WERI-Rb-1 (cell line): ENCODE measurements around the gene ATP11A.

Source experiments
- DNase-seq: peaks from one replicate; pipeline ENCODE4 v3.0.0-alpha.2; 2020
- H3K27ac ChIP-seq: fragments of 250-450 bp; sonication (Bioruptor Pico); 2 replicates; pipeline ENCODE4 v1.5.1; 2020; ENCODE audit warnings: mild to moderate bottlenecking, moderate library complexity
- H3K27me3 ChIP-seq: fragments of 250-450 bp; sonication (Bioruptor Pico); 2 replicates; pipeline ENCODE4 v1.5.1; 2021; ENCODE audit warnings: mild to moderate bottlenecking, low read depth, moderate library complexity; ENCODE audit not compliant: insufficient read depth, severe bottlenecking
- H3K36me3 ChIP-seq: fragments of 250-450 bp; sonication (Bioruptor Pico); 2 replicates; pipeline ENCODE4 v1.5.1; 2020; ENCODE audit warnings: mild to moderate bottlenecking, moderate library complexity
- H3K4me3 ChIP-seq: 2 replicates; pipeline ENCODE4 v1.5.1; 2011; ENCODE audit warnings: low read depth, mild to moderate bottlenecking, control low read depth, low read length
- H3K9me3 ChIP-seq: fragments of 250-450 bp; sonication (Bioruptor Pico); 2 replicates; pipeline ENCODE4 v1.5.1; 2021; ENCODE audit warnings: mild to moderate bottlenecking, moderate library complexity; ENCODE audit not compliant: severe bottlenecking
- CTCF ChIP-seq: IDR thresholded peaks from 2 replicates; pipeline ENCODE4 v1.5.1; 2011; ENCODE audit warnings: low read depth, mild to moderate bottlenecking, control low read depth, inconsistent platforms, low read length

Gene ATP11A

GRCh38 chr13:112764864-112765561, 75.2 kb downstream of the ATP11A start:
- DNase-seq = no peak
- Histone ChIP-seq H3K4me3 (no peak overlapping the region), H3K27me3 (no peaks in the 10 kb centered on the region), H3K9me3 (no peaks in the 10 kb centered on the region), H3K27ac (no peak overlapping the region), H3K36me3 (no peaks in the 10 kb centered on the region; the same call in 1 of the 2 replicates)
- no peak for TF ChIP-seq CTCF

- no peak for DNase-seq
- Histone ChIP-seq H3K27me3 (no peaks in the 10 kb centered on the region), H3K36me3 (no peaks in the 10 kb centered on the region; the same call in 1 of the 2 replicates), H3K4me3 (no peak overlapping the region), H3K9me3 (no peaks in the 10 kb centered on the region), H3K27ac (no peak overlapping the region)
- no peak for TF ChIP-seq CTCF
These were observed 75.9 kb downstream of the ATP11A start for GRCh38 chr13:112765731-112766130.

GRCh38 chr13:112766336-112766735, 76.5 kb downstream of the ATP11A start:
- DNase-seq = no peak
- Histone ChIP-seq H3K27ac (no peak overlapping the region), H3K27me3 (no peaks in the 10 kb centered on the region), H3K9me3 (no peaks in the 10 kb centered on the region), H3K4me3 (no peak overlapping the region), H3K36me3 (no peaks in the 10 kb centered on the region; the same call in 1 of the 2 replicates)
- TF ChIP-seq CTCF = no peak

GRCh38 chr13:112767506-112768471, 78.0 kb downstream of the ATP11A start:
- Histone ChIP-seq H3K36me3 (no peaks in the 10 kb centered on the region; the same call in 1 of the 2 replicates), H3K4me3 (no peak overlapping the region), H3K9me3 (no peaks in the 10 kb centered on the region), H3K27me3 (no peaks in the 10 kb centered on the region), H3K27ac (no peak overlapping the region)
- no peak for TF ChIP-seq CTCF
- DNase-seq = no peak

- no peak for TF ChIP-seq CTCF
- DNase-seq = no peak
- H3K4me3 ChIP-seq = no peak overlapping the region
- H3K9me3 ChIP-seq = no peaks in the 10 kb centered on the region
- no peak overlapping the region for H3K27ac ChIP-seq
- no peaks in the 10 kb centered on the region for H3K27me3 ChIP-seq
- H3K36me3 ChIP-seq = no peaks in the 10 kb centered on the region; the same call in 1 of the 2 replicates
These were observed 79.1 kb downstream of the ATP11A start for GRCh38 chr13:112768795-112769481.
